Stimulated activated CD4-positive, alpha-beta T cell treated with anti-CD3 and anti-CD28 coated beads, Interleukin-4, amount 100 ng/mL, for 1 hour (primary cell): ENCODE results near the gene TFRC.
A peak's percentile ranks its signal among the peaks of the same experiment; 100 is the strongest.
"Not testable (repeated sequence)": the region's sequence is repeated elsewhere in the genome, so short reads cannot be mapped to it uniquely, and the experiment has no call there.

Source experiments
- DNase-seq: peaks from one replicate; pipeline ENCODE4 v3.0.0-alpha.2; 2020

Gene TFRC

DNA sequence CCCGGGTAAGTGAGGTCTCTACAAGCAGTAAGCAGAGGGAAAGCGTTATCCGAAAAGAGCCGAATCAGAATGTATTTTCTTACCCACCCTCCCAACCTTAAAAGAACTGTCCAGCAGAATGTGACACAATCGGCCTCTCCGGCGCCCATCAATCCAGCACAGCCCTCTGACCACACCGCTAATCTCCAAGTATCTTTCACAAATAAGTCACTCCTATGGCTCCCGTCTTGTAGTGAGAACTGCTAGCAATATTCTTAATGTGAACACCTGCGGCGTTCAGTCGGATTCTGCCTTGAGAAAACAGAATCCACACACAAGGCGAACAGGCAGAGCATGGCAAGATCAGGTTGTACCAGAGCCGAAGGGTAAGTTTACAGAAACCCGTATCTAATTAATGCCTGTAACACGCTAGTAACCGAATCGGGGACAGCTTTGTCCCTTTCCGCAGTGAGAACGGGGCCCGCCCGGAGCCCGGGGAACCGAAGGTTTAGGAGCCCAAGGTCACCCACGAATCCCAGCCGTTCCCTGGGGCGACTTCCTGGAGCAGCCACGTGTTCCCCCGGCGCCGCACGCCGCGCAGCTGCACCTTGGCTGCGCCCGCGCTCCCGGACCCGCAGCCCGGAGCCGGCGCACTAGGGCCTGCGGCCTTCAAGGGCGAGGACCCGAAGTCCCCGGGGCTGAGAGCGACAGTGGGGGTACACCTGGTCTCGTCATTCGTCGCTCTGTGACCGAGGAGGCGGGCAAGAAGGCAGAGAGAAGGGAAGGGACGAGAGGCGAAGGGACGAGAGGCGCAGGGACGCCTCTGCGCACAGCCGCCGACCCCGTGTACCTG, 672 bp downstream of the TFRC start:
- DNase-seq, result peak; percentile 60

DNA sequence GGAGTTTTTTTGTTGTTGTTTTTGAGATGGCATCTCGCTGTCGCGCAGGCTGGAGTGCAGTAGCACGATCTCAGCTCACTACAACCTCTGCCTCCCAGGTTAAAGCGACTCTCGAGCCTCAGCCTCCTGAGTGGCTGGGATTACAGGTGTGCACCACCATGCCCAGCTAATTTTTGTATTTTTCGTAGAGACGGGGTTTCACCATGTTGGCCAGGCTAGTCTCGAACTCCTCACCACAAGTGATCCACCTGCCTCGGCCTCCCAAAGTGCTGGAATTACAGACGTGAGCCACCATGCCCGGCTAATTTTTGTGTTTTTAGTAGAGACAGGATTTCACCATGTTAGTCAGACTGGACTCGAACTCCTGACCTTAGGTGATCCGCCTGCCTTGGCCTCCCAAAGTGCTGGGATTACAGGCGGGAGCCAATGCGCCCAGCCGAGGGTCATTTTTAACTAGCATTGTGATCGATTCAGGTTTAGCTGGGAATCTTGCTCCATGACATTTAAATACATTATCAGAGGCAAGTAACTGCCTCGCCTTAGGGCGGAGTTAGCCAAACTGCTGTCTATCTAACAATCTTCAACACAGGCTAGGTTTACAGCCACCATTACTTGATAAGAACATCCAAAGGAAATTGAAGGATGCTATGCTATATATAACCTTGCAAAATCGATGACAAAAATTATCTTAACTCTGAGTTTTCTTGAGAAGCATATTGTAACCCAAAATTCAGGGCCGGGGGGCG, 1.6 kb downstream of the TFRC start:
- DNase-seq, result not testable (repeated sequence)

DNA sequence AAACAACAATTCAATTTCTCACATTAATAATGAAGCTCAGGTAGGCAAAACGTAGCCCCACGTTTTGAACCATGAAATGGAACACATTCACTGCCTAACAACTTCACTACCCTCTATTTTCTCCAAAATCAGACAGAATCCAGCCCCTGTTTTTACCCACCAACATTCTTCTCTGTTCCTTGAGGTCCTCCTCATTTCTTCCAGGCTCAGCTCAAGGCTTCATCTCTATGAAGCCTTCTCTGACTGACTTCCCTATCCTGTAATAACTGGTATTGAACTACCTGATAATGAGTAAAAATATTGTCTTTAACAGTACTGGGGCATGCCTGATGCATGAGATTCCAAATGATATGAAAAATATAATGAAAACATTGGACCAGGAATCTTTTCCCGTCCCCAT, 2.2 kb downstream of the TFRC start:
- no peak for DNase-seq

DNA sequence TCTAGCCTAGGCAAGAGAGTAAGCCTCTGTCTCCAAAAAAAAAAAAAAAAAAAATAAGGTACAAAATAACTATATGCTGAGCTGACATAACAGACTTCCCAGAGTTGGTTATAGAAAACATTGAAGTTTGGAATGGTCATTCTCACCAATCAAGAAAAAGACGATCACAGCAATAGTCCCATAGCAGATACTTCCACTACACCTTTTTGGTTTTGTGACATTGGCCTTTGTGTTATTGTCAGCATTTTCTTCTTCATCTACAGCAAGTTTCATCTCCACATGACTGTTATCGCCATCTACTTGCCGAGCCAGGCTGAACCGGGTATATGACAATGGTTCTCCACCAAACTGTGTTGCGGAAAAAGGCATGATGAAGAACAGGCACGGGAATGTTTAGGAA, 6.9 kb downstream of the TFRC start:
- DNase-seq, result no peak

DNA sequence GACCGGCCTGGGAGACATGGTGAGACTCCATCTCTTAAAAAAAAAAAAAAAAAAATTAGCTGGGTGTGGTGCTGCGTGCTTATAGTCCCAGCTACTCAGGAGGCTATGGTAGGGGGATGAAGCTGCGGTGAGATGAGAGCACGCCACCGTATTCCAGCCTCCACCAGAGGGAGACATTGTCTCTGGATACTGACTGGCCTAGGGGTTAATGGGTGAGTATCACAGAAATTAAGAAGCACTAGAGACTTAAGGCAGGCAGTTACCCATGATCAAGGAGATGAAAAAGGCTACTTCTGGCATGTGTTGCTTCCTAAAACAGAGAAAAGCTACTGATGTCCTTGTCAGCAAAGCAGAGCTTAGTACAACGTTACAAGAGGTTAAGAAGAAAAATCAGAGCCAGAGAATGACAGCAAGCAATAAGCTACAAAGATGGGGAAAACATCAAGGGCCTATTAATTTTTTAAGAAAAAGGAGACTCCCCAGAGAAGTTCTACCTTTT, 8.6 kb downstream of the TFRC start:
- DNase-seq, result peak; percentile 57

DNA sequence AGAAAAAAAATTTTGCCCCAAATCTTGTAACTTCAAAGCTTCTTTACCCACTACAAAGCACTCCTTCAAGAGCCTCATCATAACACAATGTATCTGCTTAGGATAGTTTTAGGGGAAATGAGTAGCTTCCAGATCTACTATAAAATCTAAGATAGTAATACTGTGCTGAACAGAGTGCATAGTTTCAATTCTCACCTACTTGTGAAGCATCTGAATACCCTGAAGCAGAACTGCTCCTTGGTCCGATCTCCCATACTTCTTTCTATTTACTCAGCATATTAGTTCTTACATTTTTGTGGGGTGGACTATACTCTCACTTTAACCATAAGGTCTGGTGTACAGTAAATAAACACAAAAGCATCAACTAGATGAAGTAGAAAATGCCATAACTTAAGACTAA, 9.6 kb downstream of the TFRC start:
- no peak for DNase-seq

DNA sequence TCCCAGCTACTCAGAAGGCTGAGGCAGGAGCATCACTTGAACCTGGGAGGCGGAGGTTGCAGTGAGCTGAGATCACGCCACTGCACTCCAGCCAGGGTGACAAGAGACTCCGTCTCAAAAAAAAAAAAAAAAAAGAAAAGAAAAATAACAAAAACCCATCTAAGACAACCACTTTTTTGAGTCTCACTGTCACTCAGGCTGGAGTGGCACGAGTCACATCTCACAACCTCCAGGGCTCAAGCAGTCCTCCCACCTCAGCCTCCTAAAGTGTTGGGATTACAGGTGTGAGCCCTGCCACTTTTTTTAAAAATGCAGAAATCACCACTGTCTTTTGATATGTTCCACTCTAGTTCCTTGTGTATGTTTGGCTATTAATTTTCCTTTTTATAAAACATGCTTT, 13.1 kb downstream of the TFRC start:
- DNase-seq, result not testable (repeated sequence)

DNA sequence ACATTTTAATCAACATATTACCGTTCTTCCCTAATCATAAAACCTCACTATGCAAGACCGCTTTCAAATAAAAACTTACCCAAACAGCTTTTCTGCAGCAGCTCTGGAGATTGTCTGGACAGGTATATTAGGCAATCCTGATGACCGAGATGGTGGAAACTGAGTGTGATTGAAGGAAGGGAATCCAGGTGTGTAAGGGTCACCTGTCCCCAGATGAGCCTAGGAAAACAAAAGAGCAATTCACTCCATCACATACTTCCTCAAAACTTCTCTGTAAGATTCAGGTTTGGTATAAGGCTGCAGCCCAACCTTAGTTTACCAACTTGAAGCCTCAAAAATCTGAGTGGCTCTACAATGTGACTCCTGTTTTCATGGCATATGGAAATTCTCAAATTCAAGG, 14.5 kb downstream of the TFRC start:
- no peak for DNase-seq

DNA sequence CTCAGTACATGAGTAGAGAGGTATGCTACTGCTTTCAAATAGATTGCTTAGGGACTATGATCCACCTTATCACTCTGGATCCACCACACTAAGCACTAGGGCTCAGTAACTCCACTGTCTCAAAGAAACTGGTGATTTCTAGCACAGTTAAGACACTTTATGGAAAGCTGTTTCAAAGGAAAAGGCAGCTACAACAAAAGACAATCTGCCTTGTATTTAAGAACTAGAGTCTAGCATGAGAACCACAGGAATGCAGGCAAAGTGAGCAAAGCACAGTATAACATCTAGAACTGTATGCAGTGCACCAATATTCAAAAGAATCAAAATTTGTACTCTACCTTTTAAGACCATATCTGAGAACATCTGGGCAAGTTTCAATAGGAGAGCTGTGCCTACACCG, 17.9 kb downstream of the TFRC start:
- DNase-seq, result no peak

DNA sequence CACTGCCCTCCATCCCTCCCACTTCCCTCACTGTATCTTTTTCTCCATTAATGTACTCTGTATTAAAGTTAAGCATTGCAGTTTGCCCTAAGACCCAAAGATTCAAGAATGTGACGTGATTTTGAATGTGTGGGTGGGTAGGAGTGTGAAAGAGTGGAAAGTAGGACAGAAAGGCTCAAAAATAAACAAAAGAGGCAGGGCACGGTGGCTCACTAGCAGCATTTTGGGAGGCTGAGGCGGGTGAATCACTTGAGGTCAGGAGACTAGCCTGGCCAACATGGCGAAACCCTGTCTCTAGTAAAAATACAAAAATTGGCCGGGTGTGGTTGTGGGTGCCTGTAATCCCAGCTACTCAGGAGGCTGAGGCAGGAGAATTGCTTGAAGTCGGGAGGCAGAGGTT, 18.4 kb downstream of the TFRC start:
- no peak for DNase-seq

DNA sequence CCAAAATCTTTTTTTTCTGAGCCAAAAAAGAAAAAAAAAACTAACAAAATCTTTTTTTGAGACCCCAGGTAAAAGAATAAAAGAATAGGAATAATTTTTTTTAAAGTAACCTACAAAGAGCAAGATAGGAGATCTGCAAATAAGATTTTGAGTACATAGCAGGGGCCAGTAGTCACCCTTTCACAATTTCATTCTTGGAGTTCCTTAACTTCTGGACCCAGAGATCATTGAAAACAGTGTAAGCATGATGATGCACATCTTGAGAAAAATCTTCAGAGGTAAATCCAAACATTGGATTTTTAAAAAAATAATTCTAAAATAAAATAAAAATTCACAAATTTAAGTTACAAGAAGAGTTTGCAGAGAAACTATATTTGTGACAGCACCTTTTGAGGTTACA, 18.8 kb downstream of the TFRC start:
- DNase-seq, result no peak

DNA sequence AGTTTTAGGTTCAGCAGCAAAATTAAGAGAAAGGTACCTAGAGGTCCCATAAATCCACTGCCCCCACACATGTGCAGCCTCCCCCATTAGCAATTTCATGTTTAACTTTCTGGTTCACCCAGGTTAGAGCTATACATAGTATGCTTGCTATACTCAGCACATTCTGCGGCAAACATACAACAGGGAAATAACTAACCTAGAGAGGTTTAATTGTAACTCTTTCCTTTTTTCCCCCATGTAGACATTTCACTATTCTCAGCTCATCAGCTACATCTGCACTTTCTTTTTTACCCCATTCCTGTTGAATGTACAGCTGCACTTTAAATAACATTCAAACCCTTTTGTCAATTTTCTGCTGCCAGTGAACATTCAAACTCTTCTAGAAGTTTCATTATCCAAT, 21.1 kb downstream of the TFRC start:
- no peak for DNase-seq

DNA sequence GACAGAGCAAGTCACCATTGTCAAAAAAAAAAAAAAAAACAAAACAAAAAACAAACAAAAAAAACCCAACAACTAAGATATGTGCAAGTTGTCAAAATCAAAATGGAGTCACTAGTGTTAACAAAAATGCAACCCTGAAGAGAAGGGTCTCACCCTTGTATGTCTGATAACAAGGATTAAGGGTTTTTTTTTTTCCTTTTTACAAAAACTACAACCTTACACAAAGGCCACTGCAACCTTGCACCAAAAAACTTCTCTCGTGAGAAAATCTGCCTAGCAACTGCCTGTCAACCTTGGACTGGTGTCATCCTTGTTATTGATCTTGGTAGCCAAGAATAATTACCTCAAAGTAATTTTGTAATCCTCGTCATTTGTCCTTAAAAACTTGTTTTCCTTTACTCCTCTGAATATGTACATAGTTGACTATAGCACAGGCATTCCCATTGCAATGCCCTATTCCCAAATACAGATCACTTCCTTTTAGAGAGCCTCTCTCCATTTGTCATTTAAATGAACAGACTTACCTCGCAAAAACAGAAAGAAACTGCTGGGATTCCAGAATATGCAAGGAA, 24.0 kb downstream of the TFRC start:
- DNase-seq, result no peak

DNA sequence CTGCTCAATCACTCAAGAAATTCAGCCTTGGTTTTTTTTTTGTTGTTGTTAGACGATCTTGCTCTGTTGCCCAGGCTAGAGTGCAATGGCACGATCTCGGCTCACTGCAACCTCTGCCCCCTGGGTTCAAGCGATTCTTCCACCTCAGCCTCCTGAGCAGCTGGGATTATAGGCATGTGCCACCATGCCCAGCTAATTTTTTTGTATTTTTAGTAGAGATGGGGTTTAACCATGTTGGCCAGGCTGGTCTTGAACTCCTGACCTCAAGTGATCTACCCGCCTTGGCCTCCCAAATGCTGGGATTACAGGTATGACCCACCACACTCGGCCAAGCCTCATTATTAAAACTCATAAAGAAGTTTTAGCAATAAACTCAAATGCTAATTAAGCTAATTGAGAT, 25.5 kb downstream of the TFRC start:
- not testable (repeated sequence) for DNase-seq

DNA sequence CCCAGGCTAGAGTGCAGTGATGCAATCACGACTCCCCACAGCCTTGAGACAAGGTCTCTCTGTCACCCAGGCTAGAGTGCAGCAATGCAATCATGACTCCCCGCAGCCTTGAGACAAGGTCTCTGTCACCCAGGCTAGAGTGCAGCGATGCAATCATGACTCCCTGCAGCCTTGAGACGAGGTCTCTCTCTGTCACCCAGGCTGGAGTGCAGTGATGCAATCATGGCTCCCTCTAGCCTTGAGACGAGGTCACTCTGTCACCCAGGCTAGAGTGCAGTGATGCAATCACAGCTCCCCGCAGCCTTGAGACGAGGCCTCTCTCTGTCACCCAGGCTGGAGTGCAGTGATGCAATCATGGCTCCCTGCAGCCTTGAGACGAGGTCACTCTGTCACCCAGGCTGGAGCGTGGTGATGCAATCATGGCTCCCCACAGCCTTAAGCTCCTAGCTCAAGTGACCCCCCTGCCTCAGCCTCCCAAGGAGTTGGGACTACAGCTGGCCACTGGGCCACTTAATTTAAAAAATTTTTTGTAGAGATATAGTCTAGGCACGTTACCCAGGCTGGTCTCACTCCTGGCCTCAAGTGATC, 26.1 kb downstream of the TFRC start:
- DNase-seq, result no peak

DNA sequence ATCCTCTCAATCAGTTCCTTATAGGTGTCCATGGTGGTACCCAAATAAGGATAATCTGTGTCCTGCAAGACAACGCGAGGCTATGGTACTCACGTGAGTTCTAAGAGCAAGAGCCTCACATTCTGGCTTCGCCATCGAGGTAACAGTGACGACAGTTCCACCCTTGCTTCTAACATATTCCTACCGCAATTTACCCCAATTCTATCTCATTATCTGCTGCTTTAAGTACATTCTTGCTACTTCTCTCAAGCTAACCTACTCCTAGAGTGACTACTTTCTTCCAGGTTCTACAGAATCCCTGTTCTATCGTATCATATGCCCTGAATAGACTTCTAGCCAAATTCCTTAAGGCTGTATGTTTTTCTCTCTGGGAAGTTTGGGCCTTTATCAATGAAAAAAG, 26.6 kb downstream of the TFRC start:
- no peak for DNase-seq

DNA sequence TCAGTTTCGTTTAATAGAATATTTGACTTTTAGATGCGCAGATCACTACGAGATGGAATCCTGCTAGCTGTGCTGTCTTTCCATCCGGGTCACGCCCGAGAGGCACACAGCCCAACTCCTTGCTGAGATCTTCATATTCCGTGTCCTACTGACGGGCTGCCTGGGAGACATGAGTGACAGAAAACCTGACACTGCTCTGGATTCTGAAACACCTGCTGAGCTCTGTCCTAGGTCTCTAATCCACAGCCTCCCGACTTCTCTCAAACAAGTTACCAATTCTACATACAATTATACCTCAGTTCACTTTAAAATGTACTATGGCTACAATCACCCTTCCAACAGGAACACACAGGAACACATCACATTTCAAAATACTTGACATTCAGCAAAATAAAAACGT, 27.2 kb downstream of the TFRC start:
- DNase-seq, result no peak

DNA sequence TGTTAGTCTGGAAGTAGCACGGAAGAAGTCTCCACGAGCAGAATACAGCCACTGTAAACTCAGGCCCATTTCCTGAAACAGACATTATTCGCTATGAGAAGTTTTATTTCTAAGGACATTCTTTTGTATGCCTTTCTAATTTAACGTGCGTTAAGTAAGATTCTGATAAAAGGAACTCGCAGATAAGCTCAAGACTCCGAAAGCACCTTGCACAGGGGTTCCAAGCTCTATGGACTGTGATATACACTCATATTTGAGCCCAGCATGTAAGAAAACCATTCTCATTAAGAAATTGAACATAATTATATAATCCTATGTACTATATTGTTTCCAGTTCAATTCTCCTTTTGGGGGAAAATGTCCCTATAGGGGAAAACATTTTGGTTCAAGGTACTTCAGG, 28.4 kb downstream of the TFRC start:
- DNase-seq, result no peak

DNA sequence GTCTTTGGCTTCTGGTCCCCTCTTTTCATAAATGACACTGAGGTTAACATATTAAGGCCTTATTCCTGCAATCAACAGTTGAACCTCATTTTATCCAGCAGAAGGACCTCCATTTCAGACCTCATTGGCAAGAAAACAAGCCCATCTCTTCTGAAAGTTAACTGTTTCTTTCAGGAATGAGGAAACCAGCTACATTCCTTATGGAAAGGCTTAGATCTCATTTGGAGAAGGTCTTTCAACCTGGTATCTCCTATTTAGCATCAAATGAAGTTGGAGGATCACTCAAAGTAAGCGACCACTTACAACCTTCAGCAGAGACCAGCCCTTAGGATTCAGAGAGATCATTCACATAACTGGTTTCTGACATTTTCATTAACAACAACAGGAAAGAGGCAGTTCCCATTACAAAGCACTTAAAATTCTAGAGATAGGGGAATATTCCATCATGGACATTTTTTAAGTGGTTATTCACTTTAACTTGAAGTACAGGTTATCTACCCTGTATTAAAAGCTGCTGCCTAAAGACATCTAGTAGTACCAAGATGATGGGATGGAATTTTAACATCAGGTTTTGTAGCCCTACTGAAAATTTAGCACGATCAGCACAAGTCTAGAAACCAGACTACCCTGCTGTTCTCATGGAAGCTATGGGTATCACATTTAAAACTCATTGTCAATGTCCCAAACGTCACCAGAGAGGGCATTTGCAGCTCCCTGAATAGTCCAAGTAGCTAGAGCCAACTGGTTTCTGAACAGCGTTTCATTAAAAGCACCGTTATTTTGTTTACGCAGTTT, 30.4 kb downstream of the TFRC start:
- no peak for DNase-seq

DNA sequence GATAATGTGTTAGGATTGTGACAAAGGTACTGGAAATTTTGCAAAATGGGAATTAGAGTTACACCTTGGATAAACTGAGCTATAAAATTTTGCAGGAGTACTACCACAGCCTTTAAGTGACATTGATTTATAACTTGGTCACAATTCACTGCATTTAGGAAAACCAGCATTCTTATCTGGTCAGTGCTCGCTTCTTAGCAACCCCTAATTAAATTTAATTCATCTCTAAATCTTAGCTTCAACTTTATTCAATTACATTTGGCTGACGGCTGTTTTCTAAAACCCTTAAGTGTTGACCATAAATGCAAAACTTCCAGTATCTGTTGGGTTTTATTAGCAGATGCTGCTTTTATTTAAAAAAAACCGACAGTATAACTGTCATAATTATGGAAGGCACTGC, 31.3 kb downstream of the TFRC start:
- no peak for DNase-seq

DNA sequence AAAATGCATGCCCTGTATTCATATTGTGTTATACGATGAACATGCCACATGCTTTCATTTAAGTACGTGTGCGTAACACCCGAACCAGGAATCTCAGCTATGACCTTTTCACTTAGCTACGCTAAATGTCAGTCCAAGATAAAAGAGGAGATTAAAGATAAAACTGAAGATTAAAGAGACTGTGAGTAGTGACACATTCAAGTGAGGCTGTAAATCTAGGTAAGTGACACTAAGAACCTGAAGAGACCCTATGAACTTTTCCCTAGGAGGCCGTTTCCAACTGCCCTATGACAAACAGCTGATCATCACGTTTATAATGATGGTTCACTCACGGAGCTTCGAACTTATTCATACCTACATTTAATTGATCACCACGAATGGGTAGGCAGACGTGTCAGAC, 32.2 kb downstream of the TFRC start:
- DNase-seq, result no peak

DNA sequence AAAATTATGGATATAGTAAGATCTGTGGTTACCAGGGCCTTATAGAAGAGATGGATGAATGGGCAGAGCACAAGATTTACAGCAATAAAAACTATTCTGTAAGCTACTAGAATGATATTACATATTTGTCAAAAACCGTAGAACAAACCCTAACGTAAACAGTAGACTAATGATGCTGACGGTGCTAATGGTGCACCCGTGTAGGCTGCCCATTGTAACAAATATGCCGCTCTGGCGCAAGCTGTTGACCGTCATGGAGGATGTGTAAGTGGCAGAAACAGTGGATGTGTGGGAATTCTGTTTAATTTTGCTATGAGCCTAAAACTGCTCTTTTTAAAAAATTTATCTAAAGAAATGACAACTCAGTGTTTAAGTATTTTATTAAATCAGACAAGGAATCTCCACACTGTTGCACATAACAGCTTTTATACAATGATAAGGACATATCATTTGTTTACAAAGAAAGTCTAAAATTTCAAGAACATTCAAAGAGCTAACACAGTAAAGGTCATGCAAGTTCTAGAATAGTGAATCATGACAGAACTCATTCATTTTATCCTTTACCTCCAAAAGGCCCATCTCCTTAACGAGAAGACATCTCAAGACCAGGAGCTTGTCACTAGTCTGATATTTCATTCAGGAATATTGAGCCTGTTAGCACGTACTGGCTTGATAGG, 32.8 kb downstream of the TFRC start:
- no peak for DNase-seq
